Heart right ventricle (tissue), 16 donors: ENCODE results near the gene NBPF11. TPM values are rescaled to one million over a fixed set of nuclear protein-coding genes. Genes with fewer than 3 reads are reported as not detected.
"Not testable (repeated sequence)": the region's sequence is repeated elsewhere in the genome, so short reads cannot be mapped to it uniquely, and the experiment has no call there.

ENCODE experiments used
- ATAC-seq, 8 donors: fragments of 200-7000 bp; cut with Tn5 transposase; one replicate each; pipeline ENCODE4 v1.9.1; 2020; ENCODE audit warnings: mild to moderate bottlenecking in 8 of 8, moderate library complexity in 8 of 8, moderate number of reproducible peaks in 1 of 8
- DNase-seq, 2 donors: peaks; one replicate each; pipeline ENCODE4 v3.0.0-alpha.2; 2020
- H3K27ac ChIP-seq, 10 donors: fragments of 200-600 bp; sonication (generic) in 2 of 10; one replicate each; pipeline versions ENCODE4 v1.5.0 to v1.8.0; 2020 to 2022; ENCODE audit warnings: mild to moderate bottlenecking in 3 of 10
- H3K27me3 ChIP-seq, 7 donors: fragments of 200-600 bp; one replicate each; pipeline ENCODE4 v1.8.0; 2021 to 2022; ENCODE audit warnings: mild to moderate bottlenecking in 2 of 7
- H3K36me3 ChIP-seq, 9 donors: fragments of 200-600 bp; sonication (generic) in 1 of 9; one replicate each; pipeline versions ENCODE4 v1.5.0 to v1.8.0; 2020 to 2022; ENCODE audit warnings: mild to moderate bottlenecking in 2 of 9
- H3K4me1 ChIP-seq, 9 donors: fragments of 200-600 bp; sonication (generic) in 1 of 9; one replicate each; pipeline versions ENCODE4 v1.5.0 to v1.8.0; 2020 to 2022; ENCODE audit warnings: mild to moderate bottlenecking in 4 of 9
- H3K4me3 ChIP-seq, 10 donors: fragments of 200-600 bp; sonication (generic) in 2 of 10; one replicate each; pipeline versions ENCODE4 v1.5.0 to v1.8.0; 2020 to 2022; ENCODE audit warnings: mild to moderate bottlenecking in 7 of 10, moderate library complexity in 2 of 10
- H3K9me3 ChIP-seq, 11 donors: fragments of 200-600 bp in 10 of 11; sonication (generic) in 2 of 11; one replicate each; pipeline versions ENCODE4 v1.5.0 to v1.8.0; 2013 to 2022; ENCODE audit warnings: mild to moderate bottlenecking in 2 of 11, control low read depth in 1 of 11, moderate library complexity in 1 of 11
- WGBS, 2 donors: extraction: QIAGEN DNeasy Blood & Tissue Kit; methylation state at CpG; one replicate each; pipeline ENCODE4 v1.1.7; 2013; ENCODE audit warnings: inconsistent platforms in 1 of 2; 5-methylcytosine and 5-hydroxymethylcytosine counted together
- intact Hi-C, 10 donors: fragments of 100-400 bp; cut with DNase I; formaldehyde crosslinking; loops; one replicate each; pipeline versions ENCODE4 v1.11.1 to v1.14.2; 2022
- long read RNA-seq, 3 donors: library from polyadenylated mRNA; unstranded; transcript quantifications; one replicate each; pipeline ENCODE4 v2.0.0, GENCODE V29; 2020 to 2021
- polyA plus RNA-seq, 2 donors: library from polyadenylated mRNA; stranded (reverse); fragments of 200-250 nt; gene quantifications; one replicate each; pipeline ENCODE4 v1.2.3, GENCODE V29; 2013
- total RNA-seq, 10 donors: library from RNA; stranded (reverse); fragmentation: NEBNext Ultra II Directional in 3 of 10; extraction: Animal tissue kit (Norgen Biotek cat#: 25700) in 3 of 10; gene quantifications; one replicate each; pipeline versions ENCODE4 v1.2.1 to v1.2.4, GENCODE V29; 2021 to 2023
- donor health status: Arrhythmogenic right ventricular cardiomyopathy.
- donor health status: ischemic (EF 13 %, LVEDD 7.1; RV severe dilation, severe dysfunction).
- donor health status: healthy with polysubstance abuse.
- donor health status: DM: no; HTN: yes; CAD: no.
- donor health status: DM: no; HTN: no; CAD: no.
- donor health status: ischemic (EF 25% LVEDD 6.9; RV normal size, moderate dysfunction).
- donor health status: ischemic (EF 25% LVEDD 5.7; RV mildly dilated, moderate dysfunction).
- donor health status: healthy.
- donor health status: DM: yes; HTN: yes; CAD: no.
- donor health status: Ischemic cardiomyopathy.
- donor health status: ischemic (EF 35%, LVEDD 5.7; RV mildly dilated, moderate dysfunction).
- donor health status: nonischemic (EF 11% LVEDD 7.7; RV severe dilation, severe dysfunction).
- donor health status: DM: yes; HTN: yes; CAD: no.
- donor health status: PGD.
- donor health status: ischemic (EF 29% LVEDD 5.4; RV normal size, mild dysfunction).
- donor health status: nonischemic (EF 23%, LVEDD 6.1; RV moderate dilation, normal function).

The NBPF11 gene
- total RNA-seq (1 to 10 TPM; 2.6 to 4.6 (median 3.0) TPM), polyA plus RNA-seq (1 to 10 TPM; 2.0 to 7.2 TPM)
- long read RNA-seq, donor 1, partial matches to known transcripts = 1 of 4 reads
- long read RNA-seq, donor 1, other reads (novel, unspliced or antisense) = 3 of 4 reads
- long read RNA-seq, donor 2, partial matches to known transcripts = 2 of 4 reads
- long read RNA-seq, donor 2, other reads (novel, unspliced or antisense) = 2 of 4 reads
- long read RNA-seq, donor 3, partial matches to known transcripts = 0 of 3 reads
- long read RNA-seq, donor 3, other reads (novel, unspliced or antisense) = 3 of 3 reads

DNA sequence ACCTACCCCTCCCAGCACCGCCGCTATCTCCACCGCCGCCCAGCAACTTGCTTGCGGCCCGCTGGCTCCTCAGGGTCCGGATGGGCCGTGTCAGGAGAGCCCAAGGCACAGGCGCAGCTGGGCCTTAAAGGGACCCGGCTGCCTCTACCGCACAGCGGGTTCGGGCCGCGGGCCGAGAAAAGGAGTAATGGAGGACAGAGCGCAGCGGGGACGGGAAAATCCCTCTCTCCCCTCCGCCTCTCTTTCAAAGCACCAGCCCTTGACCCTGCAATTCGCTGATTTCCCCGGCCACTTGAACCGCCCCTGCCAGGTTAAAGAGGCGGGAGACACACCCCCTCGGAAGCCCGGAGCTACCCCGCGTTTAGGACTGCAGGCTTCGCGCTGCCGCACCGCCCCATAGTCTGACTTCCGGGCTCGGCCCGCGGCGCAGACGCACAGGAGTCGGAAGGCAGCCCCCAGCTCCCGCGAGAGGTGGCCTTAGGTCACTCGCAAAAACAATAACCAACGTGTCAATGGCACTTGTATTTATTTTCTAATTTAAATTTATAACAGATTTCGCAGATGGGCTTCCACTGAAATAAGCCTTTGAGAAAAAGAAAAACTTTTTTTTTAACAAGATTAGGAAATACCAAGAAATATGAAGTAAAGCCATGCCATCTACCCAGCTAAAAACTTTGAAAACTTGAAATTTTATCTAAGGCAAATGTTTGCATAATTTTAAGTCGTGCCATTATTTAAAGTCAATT is at the start of gene NBPF11:
Gene NBPF11, minus strand, starts transcription at position 371 of the 746 bp plus-strand sequence. CDS start 25,278 bp downstream, outside the sequence.
- H3K4me1 ChIP-seq, H3K36me3 ChIP-seq, intact Hi-C loops, H3K9me3 ChIP-seq: not testable (repeated sequence)
- H3K4me3 ChIP-seq = peak within 1 kb of the TSS; percentile 67 to 88 (median 74)
- peak; percentile 81 to 85 for DNase-seq
- peaks cover 0 to 12% (median 5%) of the 10 kb centered on the region in 7 donors for H3K27me3 ChIP-seq
- 0 to 1% methylated on average over 44 of the region's 45 CpGs for WGBS, 2 donors
- ATAC-seq = peak; percentile 99 to 100 (median 99)
- H3K27ac ChIP-seq = peak within 1 kb of the TSS; percentile 66 to 89 (median 80)

DNA sequence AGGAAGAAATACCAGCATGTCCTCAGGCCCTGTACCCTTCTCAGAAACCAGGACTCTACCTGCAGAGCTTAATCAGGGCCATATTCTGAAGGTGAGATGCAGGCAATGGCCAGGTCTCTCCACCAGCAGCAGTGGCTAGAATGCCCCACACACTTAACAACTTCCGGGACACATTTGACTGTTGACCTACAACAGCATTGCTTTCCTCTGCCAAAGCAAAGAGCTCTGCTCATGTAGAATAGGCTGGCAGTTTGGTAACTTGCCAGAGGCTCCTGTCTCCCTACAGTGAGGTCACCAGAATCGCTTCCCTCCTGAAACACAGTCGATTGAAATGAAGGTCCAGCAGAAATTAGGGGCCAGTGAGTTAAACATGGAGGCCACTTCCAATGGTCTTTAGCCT is 45.3 kb upstream of the NBPF11 start:
- DNase-seq, H3K36me3 ChIP-seq, H3K27me3 ChIP-seq, H3K4me3 ChIP-seq, H3K9me3 ChIP-seq, intact Hi-C loops, H3K4me1 ChIP-seq, H3K27ac ChIP-seq: not testable (repeated sequence)
- peak in 7 of 8 donors; percentile 28 to 86 (median 75) for ATAC-seq
- no CpG with 5 or more reads among the region's 3 CpGs for WGBS, 2 donors

DNA sequence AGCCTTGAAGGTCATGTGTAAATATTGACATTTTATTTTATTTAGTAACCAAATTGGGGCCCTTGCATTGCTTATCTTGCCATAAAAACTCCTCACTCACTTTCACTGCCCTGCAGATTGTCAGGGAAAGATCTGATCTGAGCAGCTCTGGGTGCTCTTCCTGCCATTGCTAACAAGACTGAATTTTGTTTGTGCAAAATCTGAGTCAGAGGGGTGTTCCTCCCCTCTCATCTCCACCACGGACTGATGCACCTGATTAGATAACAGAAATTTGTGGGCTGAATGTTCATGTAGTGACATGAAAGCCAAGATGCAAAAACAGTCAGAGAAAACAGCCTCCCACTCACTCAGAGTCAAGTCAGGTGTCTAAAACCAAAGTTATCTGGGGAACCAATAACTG is 44.9 kb upstream of the NBPF11 start:
- H3K36me3 ChIP-seq, ATAC-seq: not testable (repeated sequence)

DNA sequence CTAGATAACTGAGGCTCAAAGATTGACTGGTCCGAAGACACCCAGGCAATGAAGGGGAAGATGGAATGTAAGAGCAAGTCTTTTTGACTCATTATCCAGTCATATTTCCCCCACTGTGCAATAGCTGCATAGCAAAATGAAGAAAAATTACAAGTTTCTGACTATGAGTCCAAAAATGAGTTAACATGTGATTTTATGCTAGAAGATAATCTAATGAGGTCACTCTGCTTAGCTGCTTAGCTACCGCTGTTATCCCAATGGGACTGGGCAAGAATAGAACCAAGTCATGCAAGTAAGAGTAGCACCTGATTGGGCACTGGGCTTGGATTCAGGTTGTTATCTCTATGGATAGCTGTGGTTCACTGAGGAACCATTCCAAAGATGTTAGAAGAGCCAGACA is 43.0 kb upstream of the NBPF11 start:
- H3K27ac ChIP-seq, H3K36me3 ChIP-seq, DNase-seq, H3K9me3 ChIP-seq, H3K4me3 ChIP-seq, intact Hi-C loops, H3K27me3 ChIP-seq, H3K4me1 ChIP-seq: not testable (repeated sequence)
- ATAC-seq = peak in 4 of 8 donors; percentile 68 to 92 (median 84)
- 69 to 89% methylated on average over 1 of the region's 2 CpGs for WGBS, 2 donors

More for the DNA sequence above, 44.9 kb upstream of the NBPF11 start:
- H3K27ac ChIP-seq, H3K27me3 ChIP-seq, H3K9me3 ChIP-seq, H3K4me3 ChIP-seq, intact Hi-C loops, DNase-seq, H3K4me1 ChIP-seq: not testable (repeated sequence)
- no CpG with 5 or more reads among the region's 1 CpG for WGBS, 2 donors

GRCh38 chr1:148188768-148189167 is 36.7 kb upstream of the NBPF11 start:
- H3K4me3 ChIP-seq, H3K9me3 ChIP-seq, H3K27ac ChIP-seq, intact Hi-C loops, H3K36me3 ChIP-seq, H3K4me1 ChIP-seq, H3K27me3 ChIP-seq, DNase-seq, ATAC-seq: not testable (repeated sequence)

DNA sequence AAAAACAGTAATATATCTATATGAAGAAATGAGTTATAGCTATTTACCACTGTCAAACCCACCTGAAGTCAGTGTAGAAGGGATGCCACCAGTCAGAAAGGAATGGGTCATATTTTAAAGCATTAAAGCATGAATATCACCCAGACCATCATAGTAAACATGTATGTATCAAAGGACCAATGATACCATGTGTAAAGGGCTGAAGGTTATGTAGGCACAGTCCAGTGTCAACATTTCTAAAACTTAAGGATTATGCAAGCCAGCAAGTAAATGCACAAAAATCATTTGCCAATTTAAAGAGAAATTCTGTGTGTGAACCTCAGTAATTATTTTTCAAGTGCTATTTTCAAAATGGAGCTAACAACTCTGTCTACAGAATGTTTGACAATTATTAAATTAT is 26.6 kb upstream of the NBPF11 start:
- intact Hi-C loops, DNase-seq, ATAC-seq, H3K27me3 ChIP-seq, H3K36me3 ChIP-seq, H3K27ac ChIP-seq, H3K4me3 ChIP-seq, H3K4me1 ChIP-seq, H3K9me3 ChIP-seq: not testable (repeated sequence)

- 75 to 82% methylated on average over 2 of the region's 2 CpGs for WGBS, 2 donors
- intact Hi-C loops, H3K9me3 ChIP-seq, H3K4me3 ChIP-seq, H3K27me3 ChIP-seq, ATAC-seq, H3K36me3 ChIP-seq, H3K27ac ChIP-seq, DNase-seq, H3K4me1 ChIP-seq: not testable (repeated sequence)
Measured at GRCh38 chr1:148175414-148175813, 23.3 kb upstream of the NBPF11 start.

GRCh38 chr1:148171995-148172394 is 19.9 kb upstream of the NBPF11 start:
- ATAC-seq, intact Hi-C loops, H3K36me3 ChIP-seq, H3K9me3 ChIP-seq, DNase-seq, H3K4me3 ChIP-seq, H3K4me1 ChIP-seq, H3K27me3 ChIP-seq, H3K27ac ChIP-seq: not testable (repeated sequence)
